NCI-H748 treated with DMSO at 0.1 percent for 48 hours (cell line): ENCODE results near the gene TMOD4.

Source experiments
- DNase-seq: peaks from one replicate; lab custom pipeline; 2025; lab: John Stamatoyannopoulos, UW

TMOD4 gene

DNA sequence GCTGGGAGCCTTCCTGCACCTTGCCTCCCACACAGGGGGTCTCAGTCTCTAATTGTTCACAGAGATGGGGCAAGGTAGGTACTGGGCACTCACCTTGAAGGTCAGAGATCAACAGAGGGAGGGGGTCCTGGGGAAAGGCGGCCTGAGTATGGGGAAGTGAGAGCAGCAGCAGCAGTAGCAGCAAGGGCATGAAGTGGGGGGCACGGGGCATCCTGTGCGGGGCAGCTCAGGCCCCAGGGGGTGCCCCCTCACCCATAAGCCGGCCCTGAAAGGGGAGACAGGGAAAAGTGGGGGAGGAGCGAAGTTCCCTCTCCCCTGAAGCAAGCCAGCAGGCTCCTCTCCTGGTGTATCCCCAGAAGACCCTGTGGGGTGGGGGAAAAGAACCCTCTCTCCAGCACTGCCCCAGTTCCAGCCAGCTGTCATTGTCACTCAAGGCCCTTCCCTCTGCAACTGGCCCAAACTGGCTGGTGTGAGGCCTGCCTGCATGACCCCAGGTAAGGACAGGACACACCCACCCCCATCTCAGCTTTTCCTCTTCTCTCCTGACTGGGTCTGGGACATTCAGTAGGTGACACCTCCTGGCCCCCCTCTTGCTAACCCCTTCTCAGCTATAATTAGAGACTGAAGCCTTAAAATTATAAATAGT is 33.2 kb downstream of the TMOD4 start:
- no peak for DNase-seq

DNA sequence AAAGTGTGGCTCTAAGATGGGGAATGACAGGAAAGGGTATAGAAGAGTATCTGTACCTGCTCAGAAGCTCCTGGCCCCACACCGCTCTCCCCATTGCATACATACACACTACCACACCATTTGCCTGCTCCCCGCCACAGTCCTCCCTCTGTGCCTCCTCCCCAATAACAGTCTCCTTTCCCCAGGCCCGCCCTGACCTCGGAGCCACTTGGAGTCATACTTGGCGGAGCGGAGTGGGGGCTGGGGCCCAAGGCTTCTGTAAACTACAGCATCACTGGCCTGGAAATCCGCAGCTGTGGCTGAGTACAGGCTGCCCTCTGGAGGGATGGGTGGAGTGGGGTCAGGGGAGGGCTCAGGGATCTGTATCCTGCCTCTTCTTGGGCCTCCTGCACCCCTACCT is 38.0 kb downstream of the TMOD4 start:
- no peak for DNase-seq

DNA sequence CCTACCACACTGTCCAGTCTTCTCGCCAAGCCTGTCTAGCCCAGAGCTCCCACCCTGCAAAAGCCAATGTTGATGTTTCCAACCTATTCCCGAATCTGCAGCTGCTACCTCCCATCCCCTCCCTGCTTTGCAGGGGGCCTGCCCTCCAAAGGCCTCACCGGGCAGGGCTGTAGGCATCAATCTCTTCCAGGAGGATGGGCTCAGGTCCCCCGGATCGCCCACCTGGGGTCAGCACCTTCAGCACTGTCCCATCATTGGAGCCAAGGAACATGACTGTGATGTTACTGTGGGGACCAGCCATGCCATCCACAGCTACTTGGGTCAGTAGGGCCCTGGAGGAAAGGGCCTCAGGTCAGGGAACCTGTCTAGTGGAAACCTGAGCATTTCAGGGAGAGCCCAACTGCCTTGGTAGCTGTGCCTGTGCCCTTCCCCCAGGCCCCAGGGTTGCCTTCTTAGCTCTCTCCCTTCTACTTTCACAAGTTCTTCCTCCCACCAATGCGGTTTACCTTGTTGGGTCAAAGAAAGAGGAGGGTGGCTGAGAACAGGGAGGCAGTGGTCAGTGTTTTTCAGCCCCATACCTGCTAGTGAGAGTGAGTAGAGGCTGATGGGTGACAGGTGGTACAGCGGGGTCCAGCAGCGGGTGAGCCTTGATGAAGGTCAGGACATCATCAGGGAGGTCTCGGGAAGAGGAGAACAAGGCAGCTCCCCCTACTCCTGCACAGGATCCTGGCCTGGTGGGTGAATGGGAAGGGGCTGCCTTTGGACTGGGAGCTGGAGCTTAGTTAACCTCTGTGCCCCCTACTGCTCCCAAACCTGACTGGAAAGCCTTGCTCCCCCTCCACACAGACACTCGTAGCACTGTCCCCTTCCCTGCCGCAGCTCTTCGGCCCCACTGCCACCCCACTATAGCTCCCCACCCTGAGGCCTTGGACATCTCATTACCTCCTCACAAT is 40.1 kb downstream of the TMOD4 start:
- no peak for DNase-seq

GRCh38 chr1:151134991-151135390 is 40.8 kb downstream of the TMOD4 start:
- DNase-seq: no peak

GRCh38 chr1:151134396-151134795 is 41.4 kb downstream of the TMOD4 start:
- no peak for DNase-seq

DNA sequence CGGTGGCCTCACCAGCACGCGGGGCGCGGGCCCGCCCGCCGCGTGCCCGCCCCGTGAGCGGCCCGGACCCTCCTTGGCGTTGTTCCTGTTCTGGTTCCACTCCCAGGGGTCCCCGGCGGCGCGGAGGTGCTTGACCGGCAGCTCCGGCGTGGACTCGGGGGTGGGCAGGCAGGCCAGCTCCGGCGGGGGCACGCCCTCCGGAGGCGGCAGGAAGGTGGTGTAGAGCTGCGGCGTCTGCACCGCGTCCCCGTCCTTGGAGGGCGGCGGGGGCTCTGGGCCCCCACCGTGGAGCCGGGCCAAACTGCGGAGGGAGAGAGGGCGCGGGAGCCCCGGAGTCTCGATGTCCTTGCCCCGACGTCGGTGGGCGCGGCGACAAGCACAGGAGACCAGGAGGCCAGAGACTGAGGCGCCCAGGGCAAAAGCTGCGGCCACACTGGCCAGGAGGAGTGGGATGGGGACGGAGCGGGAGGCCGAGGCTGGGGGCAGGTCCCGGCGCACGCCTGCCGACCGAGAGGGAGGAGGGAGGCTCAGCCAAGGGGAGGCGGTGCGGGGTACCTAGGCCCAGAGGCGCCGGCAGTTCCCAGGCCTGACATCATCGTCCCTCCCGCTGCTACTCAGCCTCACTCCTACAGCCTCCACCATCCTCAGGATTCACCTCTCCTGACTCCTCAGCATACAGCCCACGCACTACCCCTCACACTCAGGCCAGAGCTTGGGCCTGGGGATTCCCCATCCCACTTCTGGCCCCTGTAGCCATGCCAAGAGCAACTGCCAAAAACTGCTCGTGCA is 42.6 kb downstream of the TMOD4 start:
- no peak for DNase-seq

DNA sequence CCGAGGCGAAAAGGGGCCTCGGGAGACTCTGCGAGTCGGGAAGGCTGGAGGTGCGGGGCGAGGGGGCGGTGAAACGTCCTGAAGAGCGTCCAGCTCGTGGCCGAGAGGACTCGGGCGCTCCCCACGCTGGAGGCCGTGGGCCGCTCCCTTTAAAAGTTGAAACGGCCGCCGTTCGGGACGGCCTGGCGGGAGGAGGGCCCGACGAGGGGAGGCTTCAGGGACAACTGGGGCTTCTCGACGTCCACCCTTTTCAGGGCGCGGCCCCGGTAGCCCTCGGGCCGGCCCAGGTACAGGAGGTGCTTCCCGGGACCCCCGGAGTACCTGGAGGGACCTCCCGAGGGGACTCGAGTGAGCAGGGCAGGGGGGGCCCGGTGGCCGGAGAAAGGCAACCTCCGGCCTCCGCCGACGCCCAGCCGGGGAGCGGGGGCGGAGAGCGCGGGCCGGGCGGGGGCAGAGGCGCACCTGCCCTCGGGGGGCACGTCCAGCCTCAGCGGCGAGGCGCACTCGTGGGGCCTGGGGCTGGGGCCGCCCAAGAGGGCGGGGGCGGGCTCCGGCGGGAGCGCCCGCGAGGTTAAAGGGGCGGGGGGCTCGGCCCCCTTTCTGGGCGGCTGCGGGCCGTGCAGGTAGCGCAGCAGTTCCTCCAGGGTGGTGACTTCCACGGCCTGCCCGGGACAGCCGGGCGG is 43.3 kb downstream of the TMOD4 start:
- DNase-seq: no peak

GRCh38 chr1:151131701-151132334 is 44.0 kb downstream of the TMOD4 start:
- DNase-seq: no peak

DNA sequence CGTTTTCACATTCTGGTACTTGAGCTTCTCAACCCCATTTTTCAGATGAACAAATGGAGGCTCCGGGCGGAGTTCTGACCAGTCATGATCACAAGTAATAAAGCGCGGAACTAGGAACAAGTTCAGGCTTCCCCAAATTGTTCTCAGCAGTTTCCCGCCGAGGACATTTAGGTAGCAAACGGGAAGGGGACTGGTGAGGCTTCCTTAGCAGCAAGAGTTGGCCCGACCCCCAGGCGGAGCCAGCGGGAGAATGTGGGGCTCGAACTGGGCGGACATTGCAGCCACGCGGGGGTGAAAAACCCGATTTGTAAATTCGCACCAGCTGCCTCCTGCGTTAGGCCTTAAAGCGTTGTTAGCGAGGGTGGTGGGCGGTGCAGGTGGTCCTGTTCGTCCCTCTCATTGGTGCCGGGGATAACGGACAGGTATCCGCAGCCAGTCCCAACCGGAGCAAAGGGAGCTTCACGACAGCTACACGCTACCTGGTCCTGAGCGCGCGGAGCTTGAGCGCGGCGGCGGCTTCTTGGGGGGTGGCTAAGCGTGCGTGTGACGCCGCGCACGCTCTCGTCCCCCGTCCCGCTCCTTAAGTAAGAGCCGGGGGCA is 44.7 kb downstream of the TMOD4 start:
- peak; percentile 65 for DNase-seq

DNA sequence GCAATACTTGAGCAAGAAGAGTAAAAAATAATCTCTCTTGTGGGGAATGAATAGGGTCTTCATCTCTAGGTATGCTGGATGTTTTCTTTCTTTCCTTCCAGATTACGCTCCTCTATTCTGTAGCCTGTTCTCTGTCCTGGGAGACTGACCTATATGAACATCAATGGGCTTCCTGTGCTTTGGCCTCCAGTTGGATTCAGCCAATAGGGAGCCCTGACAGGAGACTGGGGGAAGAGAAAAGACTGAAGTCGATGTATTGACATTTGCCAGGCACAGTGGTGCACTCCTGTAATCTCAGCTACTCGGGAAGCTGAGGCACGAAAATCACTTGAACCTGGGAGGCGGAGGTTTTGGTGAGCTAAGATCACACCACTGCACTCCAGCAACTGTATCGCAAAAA is 47.0 kb downstream of the TMOD4 start:
- no peak for DNase-seq

DNA sequence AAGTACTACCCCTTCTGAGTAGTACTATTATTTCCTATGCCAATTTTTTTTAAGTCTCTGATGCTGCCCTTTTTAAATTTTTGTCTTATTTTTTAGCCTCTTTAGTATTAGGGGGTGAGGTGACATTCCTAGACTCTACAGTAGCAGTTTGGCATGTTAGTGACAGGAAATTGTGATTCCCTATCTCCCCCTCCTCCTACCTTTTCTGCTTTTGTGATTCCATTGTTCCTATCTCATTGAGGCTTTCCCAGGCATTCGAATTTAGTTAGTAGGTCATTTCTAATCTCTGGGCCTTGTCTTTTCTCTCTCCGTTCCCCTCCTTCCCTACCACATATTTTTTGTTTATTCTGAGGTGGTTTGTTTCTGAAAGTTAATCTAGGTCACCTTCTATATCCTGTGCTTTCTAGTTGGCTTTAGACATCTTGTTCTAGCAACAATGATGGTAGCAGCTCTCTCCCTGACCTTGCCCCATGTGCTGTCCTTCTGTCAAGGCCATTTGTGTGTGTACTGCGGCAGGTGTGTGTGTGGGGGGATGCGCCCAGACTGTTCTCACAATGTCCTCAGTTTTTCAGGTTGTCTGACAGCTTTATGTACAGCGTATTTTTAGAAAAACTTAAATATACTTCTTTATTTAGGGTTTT is 50.9 kb downstream of the TMOD4 start:
- DNase-seq: no peak
